Astrocyte (in vitro differentiated cells and primary cell): ENCODE measurements around the gene TAF5.
"Not testable (repeated sequence)": the region's sequence is repeated elsewhere in the genome, so short reads cannot be mapped to it uniquely, and the experiment has no call there.

Experiments
- EZH2 ChIP-seq: IDR thresholded peaks from 2 replicates; pipeline ENCODE4 v1.6.1; 2012; ENCODE audit warnings: mild to moderate bottlenecking, low read length, inconsistent platforms; ENCODE audit not compliant: insufficient read depth
- TF ChIP-seq, protein P1 (sequence below): IDR thresholded peaks from 2 replicates; pipeline ENCODE4 v1.5.1; 2011; ENCODE audit warnings: low read depth, mild to moderate bottlenecking, inconsistent platforms, low read length, moderate library complexity; ENCODE audit not compliant: insufficient read depth

DNA sequence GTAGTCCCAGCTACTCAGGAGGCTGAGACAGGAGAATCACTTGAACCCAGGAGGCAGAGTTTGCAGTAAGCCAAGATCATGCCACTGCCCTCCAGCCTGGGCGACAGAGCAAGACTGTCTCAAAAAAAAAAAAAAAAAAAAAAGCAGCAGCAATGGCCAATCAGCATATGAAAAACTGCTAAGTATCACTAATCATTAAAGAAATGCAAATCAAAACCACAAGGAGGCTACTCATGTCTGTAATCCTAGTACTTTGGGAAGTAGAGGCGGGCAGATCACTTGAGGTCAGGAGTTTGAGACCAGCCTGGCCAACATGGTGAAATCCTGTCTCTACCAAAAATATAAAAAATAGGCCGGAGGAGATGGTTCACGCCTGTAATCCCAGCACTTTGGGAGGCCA, 13.2 kb upstream of the TAF5 start:
- TF ChIP-seq, protein P1, sequence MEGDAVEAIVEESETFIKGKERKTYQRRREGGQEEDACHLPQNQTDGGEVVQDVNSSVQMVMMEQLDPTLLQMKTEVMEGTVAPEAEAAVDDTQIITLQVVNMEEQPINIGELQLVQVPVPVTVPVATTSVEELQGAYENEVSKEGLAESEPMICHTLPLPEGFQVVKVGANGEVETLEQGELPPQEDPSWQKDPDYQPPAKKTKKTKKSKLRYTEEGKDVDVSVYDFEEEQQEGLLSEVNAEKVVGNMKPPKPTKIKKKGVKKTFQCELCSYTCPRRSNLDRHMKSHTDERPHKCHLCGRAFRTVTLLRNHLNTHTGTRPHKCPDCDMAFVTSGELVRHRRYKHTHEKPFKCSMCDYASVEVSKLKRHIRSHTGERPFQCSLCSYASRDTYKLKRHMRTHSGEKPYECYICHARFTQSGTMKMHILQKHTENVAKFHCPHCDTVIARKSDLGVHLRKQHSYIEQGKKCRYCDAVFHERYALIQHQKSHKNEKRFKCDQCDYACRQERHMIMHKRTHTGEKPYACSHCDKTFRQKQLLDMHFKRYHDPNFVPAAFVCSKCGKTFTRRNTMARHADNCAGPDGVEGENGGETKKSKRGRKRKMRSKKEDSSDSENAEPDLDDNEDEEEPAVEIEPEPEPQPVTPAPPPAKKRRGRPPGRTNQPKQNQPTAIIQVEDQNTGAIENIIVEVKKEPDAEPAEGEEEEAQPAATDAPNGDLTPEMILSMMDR = not testable (repeated sequence)
- TF ChIP-seq EZH2 = not testable (repeated sequence)
